Measurements from ENCODE around the gene EXOC2. TPM values are rescaled to one million over a fixed set of nuclear protein-coding genes. Genes with fewer than 3 reads are reported as not detected.

EXOC2 gene
- total RNA-seq, 2 experiments from 2014 or later: 22.5 to 24.8 TPM

- no peak overlapping the region for H3K27ac ChIP-seq (ENCODE audit: low read depth, low read length, poor library complexity, severe bottlenecking)
- DNase-seq (ENCODE audit: low spot score): no peak
- intact Hi-C loops (cut with micrococcal nuclease; ENCODE audit: unreplicated experiment): no loop called here
- H3K4me2 ChIP-seq (ENCODE audit: low read length): no peak overlapping the region
- no peaks in the 10 kb centered on the region for H3K9me3 ChIP-seq (ENCODE audit: low read length)
- H3K9me2 ChIP-seq (ENCODE audit: insufficient read depth, low read length): no peaks in the 10 kb centered on the region
- no peak overlapping the region for H2AFZ ChIP-seq (ENCODE audit: low read length)
- no peak for TF ChIP-seq CTCF (conservative IDR thresholded peaks at IDR 0.05; ENCODE audit: low read length)
- no peak for TF ChIP-seq EZH2phosphoT487 (IDR thresholded peaks at IDR 0.05; ENCODE audit: borderline replicate concordance, low read depth, low read length)
- H3K4me3 ChIP-seq (ENCODE audit: low read depth, low read length, poor library complexity, severe bottlenecking): no peak overlapping the region
- no TSS peak for BruUV-seq (replicated peaks)
- ChIA-PET CTCF (ENCODE audit: unreplicated experiment) (no interaction called here), POLR2A (interaction anchor here (0.9 kb wide), 1 partner anchor 68 kb away, joined by 4 read pairs; no protein-coding TSS in a partner anchor)
- no peaks in the 10 kb centered on the region; the same call in 1 of the 2 replicates for H4K20me1 ChIP-seq (ENCODE audit: insufficient read depth, low read length)
- H3K4me1 ChIP-seq (ENCODE audit: insufficient read depth, low read length, poor library complexity, severe bottlenecking): no peaks in the 10 kb centered on the region
- no peaks in the 10 kb centered on the region for H3K79me2 ChIP-seq (ENCODE audit: insufficient read depth, low read depth, low read length)
- H3K36me3 ChIP-seq (ENCODE audit: insufficient read depth, low read length): no peaks in the 10 kb centered on the region
Observed at GRCh38 chr6:642805-643204, 50.1 kb downstream of the EXOC2 start.

GRCh38 chr6:641225-641985, 51.5 kb downstream of the EXOC2 start:
- no peak overlapping the region for H2AFZ ChIP-seq (ENCODE audit: low read length)
- no peak for TF ChIP-seq CTCF (conservative IDR thresholded peaks at IDR 0.05; ENCODE audit: low read length)
- no peak for TF ChIP-seq EZH2phosphoT487 (IDR thresholded peaks at IDR 0.05; ENCODE audit: borderline replicate concordance, low read depth, low read length)
- no peaks in the 10 kb centered on the region; the same call in 1 of the 2 replicates for H4K20me1 ChIP-seq (ENCODE audit: insufficient read depth, low read length)
- H3K4me1 ChIP-seq (ENCODE audit: insufficient read depth, low read length, poor library complexity, severe bottlenecking): no peaks in the 10 kb centered on the region
- H3K36me3 ChIP-seq (ENCODE audit: insufficient read depth, low read length): no peaks in the 10 kb centered on the region
- no peak overlapping the region for H3K27ac ChIP-seq (ENCODE audit: low read depth, low read length, poor library complexity, severe bottlenecking)
- H3K4me3 ChIP-seq (ENCODE audit: low read depth, low read length, poor library complexity, severe bottlenecking): no peak overlapping the region
- no peak for DNase-seq (ENCODE audit: low spot score)
- H3K9me3 ChIP-seq (ENCODE audit: low read length): no peaks in the 10 kb centered on the region
- no TSS peak for BruUV-seq (replicated peaks)
- no peaks in the 10 kb centered on the region for H3K9me2 ChIP-seq (ENCODE audit: insufficient read depth, low read length)
- intact Hi-C loops (cut with micrococcal nuclease; ENCODE audit: unreplicated experiment): no loop called here
- ChIA-PET POLR2A (interaction anchor here (0.6 kb wide), 1 partner anchor 430 kb away, joined by 3 read pairs; no protein-coding TSS in a partner anchor), CTCF (ENCODE audit: unreplicated experiment) (no interaction called here)
- H3K79me2 ChIP-seq (ENCODE audit: insufficient read depth, low read depth, low read length): no peaks in the 10 kb centered on the region
- H3K4me2 ChIP-seq (ENCODE audit: low read length): no peak overlapping the region

- Histone ChIP-seq H3K4me1 (ENCODE audit: insufficient read depth, low read length, poor library complexity, severe bottlenecking) (no peaks in the 10 kb centered on the region), H3K9me2 (ENCODE audit: insufficient read depth, low read length) (no peaks in the 10 kb centered on the region), H2AFZ (ENCODE audit: low read length) (no peak overlapping the region), H3K36me3 (ENCODE audit: insufficient read depth, low read length) (no peaks in the 10 kb centered on the region), H3K79me2 (ENCODE audit: insufficient read depth, low read depth, low read length) (no peaks in the 10 kb centered on the region), H3K9me3 (ENCODE audit: low read length) (no peaks in the 10 kb centered on the region), H3K4me3 (ENCODE audit: low read depth, low read length, poor library complexity, severe bottlenecking) (no peak overlapping the region), H4K20me1 (ENCODE audit: insufficient read depth, low read length) (no peaks in the 10 kb centered on the region; the same call in 1 of the 2 replicates), H3K4me2 (ENCODE audit: low read length) (no peak overlapping the region), H3K27ac (ENCODE audit: low read depth, low read length, poor library complexity, severe bottlenecking) (no peak overlapping the region)
- DNase-seq (ENCODE audit: low spot score): no peak
- TF ChIP-seq CTCF (conservative IDR thresholded peaks at IDR 0.05; ENCODE audit: low read length) (no peak), EZH2phosphoT487 (IDR thresholded peaks at IDR 0.05; ENCODE audit: borderline replicate concordance, low read depth, low read length) (no peak)
- no TSS peak for BruUV-seq (replicated peaks)
- CTCF ChIA-PET (ENCODE audit: unreplicated experiment): no interaction called here
- POLR2A ChIA-PET: interaction anchor here (0.5 to 0.9 kb wide), 5 partner anchors 10 to 78 kb away, joined by 3 to 5 read pairs (median 3); no protein-coding TSS in a partner anchor
- intact Hi-C loops (cut with micrococcal nuclease; ENCODE audit: unreplicated experiment): no loop called here
Observed at GRCh38 chr6:636488-636887, 56.5 kb downstream of the EXOC2 start.

Data from OCI-LY7 (cell line).